ENCODE data around the gene NMRK2.

Gene NMRK2

DNA sequence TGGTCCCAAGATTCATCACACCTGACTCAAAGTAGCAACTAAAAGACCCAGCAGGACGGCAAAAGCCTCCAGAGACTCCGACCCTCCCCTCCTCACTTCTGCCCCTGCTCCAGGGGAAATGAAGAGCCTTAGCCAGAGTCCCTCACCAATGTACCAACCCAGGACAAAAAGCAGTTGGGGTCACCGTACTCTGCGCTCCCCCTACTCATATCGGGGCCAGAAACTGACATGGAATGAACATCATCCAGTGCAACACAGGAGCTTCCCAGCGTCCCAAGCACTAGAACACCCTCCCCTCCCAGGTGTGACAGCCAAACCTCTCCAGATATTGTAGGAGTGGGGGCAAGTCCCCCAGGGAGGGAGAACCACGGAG, 50.7 kb downstream of the NMRK2 start:
- peaks cover 4% of the 10 kb centered on the region for H3K27me3 Mint-ChIP-seq (ENCODE audit: low read depth)
- H3K4me3 Mint-ChIP-seq = peak overlapping the region; percentile 99 to 100 (median 99)
- H3K27ac Mint-ChIP-seq = peak overlapping the region; percentile 64 to 92 (median 69)
- H3K9me3 Mint-ChIP-seq = no peaks in the 10 kb centered on the region
- peaks cover 47% of the 10 kb centered on the region for H3K36me3 Mint-ChIP-seq (ENCODE audit: low read depth)
- H3K4me1 Mint-ChIP-seq = peaks cover 41% of the 10 kb centered on the region
- TF ChIP-seq, protein P1, sequence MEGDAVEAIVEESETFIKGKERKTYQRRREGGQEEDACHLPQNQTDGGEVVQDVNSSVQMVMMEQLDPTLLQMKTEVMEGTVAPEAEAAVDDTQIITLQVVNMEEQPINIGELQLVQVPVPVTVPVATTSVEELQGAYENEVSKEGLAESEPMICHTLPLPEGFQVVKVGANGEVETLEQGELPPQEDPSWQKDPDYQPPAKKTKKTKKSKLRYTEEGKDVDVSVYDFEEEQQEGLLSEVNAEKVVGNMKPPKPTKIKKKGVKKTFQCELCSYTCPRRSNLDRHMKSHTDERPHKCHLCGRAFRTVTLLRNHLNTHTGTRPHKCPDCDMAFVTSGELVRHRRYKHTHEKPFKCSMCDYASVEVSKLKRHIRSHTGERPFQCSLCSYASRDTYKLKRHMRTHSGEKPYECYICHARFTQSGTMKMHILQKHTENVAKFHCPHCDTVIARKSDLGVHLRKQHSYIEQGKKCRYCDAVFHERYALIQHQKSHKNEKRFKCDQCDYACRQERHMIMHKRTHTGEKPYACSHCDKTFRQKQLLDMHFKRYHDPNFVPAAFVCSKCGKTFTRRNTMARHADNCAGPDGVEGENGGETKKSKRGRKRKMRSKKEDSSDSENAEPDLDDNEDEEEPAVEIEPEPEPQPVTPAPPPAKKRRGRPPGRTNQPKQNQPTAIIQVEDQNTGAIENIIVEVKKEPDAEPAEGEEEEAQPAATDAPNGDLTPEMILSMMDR (IDR thresholded peaks at IDR 0.05; ENCODE audit: unreplicated experiment in 3 of 3) = no peak

DNA sequence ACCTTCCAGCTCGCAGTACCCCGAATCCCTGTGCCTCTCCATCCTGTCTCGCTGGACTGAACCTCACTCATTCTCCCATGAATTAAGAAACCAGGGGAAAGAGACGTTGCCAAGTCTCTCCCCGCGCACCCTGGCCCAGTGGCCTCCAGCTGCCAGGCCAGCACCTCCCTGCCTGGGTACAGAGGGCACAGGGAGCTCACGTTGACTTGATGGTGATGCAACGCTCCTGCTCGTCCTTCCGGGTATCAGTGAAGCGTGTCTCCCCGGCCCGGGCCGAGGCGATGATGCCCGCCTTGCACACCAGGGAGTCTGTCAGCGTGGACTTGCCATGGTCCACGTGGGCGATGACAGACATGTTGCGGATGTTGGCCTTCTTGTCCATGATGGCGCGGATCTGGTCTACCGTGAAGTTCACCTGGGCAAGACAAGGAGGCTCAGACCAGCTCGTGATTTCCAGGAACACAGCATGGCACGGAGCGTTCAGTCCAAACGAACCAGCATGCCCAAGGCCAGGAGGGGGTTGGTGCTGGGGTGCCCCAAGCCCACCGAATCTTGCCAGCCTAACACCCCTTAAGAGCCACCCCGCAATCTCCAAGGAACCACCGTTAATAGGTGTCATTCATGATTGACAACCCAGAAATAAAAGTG, 51.2 kb downstream of the NMRK2 start:
- Mint-ChIP-seq H3K9me3 (no peaks in the 10 kb centered on the region), H3K4me1 (peaks cover 41% of the 10 kb centered on the region), H3K36me3 (ENCODE audit: low read depth) (peaks cover 44% of the 10 kb centered on the region), H3K27me3 (ENCODE audit: low read depth) (peaks cover 4% of the 10 kb centered on the region), H3K4me3 (peak overlapping the region; percentile 99 to 100 (median 99)), H3K27ac (peak overlapping the region; percentile 92 to 97 (median 93))
- TF ChIP-seq, protein P1 (IDR thresholded peaks at IDR 0.05; ENCODE audit: unreplicated experiment in 3 of 3) = no peak

DNA sequence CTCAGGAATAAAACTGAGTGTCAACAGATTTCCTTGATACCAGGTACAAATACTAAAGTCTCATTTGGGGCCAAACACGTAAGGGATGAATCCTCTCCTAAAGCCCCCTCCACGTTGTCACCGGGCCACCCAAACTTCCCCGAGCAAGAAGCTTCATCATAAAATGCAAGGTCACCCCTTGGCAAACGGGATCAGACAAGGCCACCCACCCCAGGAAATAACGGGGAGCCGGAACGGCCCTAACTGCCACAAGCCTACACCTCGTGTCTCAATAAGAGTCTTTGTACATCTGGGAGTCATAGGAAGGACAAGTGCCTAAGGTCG, 51.7 kb downstream of the NMRK2 start:
- peak overlapping the region; percentile 92 to 97 (median 93) for H3K27ac Mint-ChIP-seq
- H3K27me3 Mint-ChIP-seq (ENCODE audit: low read depth) = peaks cover 4% of the 10 kb centered on the region
- no peaks in the 10 kb centered on the region for H3K9me3 Mint-ChIP-seq
- TF ChIP-seq, protein P1 (IDR thresholded peaks at IDR 0.05; ENCODE audit: unreplicated experiment in 3 of 3) = no peak
- peaks cover 41% of the 10 kb centered on the region for H3K4me1 Mint-ChIP-seq
- H3K4me3 Mint-ChIP-seq = peak overlapping the region; percentile 99 to 100 (median 99)
- H3K36me3 Mint-ChIP-seq (ENCODE audit: low read depth) = peaks cover 39% of the 10 kb centered on the region

DNA sequence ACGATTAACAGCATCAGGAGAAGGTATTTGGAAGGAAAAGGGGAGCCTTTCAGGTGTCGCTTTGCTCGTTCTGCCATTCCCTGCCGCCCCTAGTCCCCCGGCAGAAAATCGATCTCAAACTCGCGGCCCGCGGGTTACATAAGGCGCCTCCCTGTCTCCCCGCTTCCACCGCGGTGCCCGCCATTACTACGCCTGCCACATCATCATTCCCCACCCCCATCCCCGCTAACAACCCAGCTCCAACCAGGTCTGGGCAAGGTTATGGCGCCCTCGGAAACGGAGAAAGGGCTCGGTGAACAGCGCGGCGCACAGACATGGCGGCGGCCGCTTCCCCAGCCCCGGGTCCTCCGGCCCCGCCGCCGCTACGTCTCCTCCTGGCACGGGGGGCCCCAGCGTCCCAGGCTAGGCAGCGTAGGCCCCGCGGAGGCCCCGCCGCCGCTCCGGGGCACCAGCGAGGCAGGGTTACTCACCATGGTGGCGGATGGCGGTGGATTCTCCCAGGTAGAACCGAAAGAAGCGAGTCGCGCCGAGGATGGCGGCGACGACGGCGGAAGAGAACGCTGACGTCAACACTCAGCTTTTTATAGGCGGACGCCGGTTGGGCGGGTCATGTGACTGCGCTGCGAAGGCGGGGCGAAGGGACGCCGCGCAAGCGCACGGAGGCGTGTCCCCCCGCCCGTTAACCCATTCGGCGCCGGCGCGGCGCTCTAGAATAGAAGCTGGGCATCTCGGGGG, 52.2 kb downstream of the NMRK2 start, which contains the start of gene EEF2:
Gene EEF2 (minus strand): TSS at position 556 of the 735 bp plus-strand sequence. CDS start 83 bp downstream, at position 473.
- Mint-ChIP-seq H3K4me1 (peaks cover 43% of the 10 kb centered on the region), H3K4me3 (peak within 1 kb of the TSS; percentile 99 to 100 (median 99)), H3K27ac (peak within 1 kb of the TSS; percentile 92 to 97 (median 93)), H3K9me3 (no peaks in the 10 kb centered on the region), H3K36me3 (ENCODE audit: low read depth) (peaks cover 35% of the 10 kb centered on the region), H3K27me3 (ENCODE audit: low read depth) (peaks cover 4% of the 10 kb centered on the region)
- TF ChIP-seq, protein P1 (IDR thresholded peaks at IDR 0.05; ENCODE audit: unreplicated experiment in 3 of 3) = no peak

DNA sequence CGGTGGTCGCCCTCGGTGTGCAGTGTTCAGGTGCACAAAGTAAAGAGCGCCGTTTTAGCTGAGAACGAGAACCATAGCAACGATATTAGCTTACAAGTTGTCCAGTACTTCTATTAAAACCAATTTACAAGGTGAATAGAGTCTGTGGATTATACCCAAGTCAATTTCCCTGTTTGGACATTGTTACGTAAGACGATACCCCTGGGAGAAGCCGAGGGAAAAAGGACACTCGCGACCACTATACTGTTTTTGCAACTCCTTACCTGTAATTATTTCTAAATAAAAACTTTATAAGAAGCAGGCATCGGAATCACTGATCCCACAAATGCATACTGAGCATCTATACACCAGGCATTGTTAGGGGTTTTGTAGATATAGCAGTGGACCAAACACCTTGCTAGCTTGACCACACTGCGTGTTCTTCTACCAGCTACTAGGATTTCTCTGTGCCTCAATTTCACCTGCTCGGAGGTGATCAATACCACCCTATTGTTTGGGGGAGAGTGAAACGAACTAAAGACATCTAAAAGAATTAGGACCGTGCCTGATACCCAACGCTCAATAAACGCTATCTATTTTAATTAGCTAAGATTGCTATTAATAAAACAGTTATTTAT, 52.9 kb downstream of the NMRK2 start:
- Mint-ChIP-seq H3K4me3 (peak overlapping the region; percentile 99 to 100 (median 99)), H3K4me1 (peaks cover 46% of the 10 kb centered on the region), H3K27ac (peak overlapping the region; percentile 92 to 97 (median 93)), H3K36me3 (ENCODE audit: low read depth) (peaks cover 35% of the 10 kb centered on the region), H3K9me3 (no peaks in the 10 kb centered on the region), H3K27me3 (ENCODE audit: low read depth) (peaks cover 4% of the 10 kb centered on the region)
- TF ChIP-seq, protein P1 (IDR thresholded peaks at IDR 0.05; ENCODE audit: unreplicated experiment in 3 of 3) = no peak

Measured in nephron (organoid).